ENCODE measurements around the gene TMEM212.
"Not testable (repeated sequence)": the region's sequence is repeated elsewhere in the genome, so short reads cannot be mapped to it uniquely, and the experiment has no call there.

The TMEM212 gene

GRCh38 chr3:171813278-171813896 lies 29.8 kb upstream of the TMEM212 start:
- FAIRE-seq (no peak), DNase-seq (ENCODE audit: insufficient read length, low spot score) (no peak)
- no peak for TF ChIP-seq CTCF (IDR thresholded peaks at IDR 0.05; ENCODE audit: insufficient read depth, missing control alignments)

- no peak for FAIRE-seq
- TF ChIP-seq CTCF (IDR thresholded peaks at IDR 0.05; ENCODE audit: insufficient read depth, missing control alignments): no peak
- no peak for DNase-seq (ENCODE audit: insufficient read length, low spot score)
Observed at GRCh38 chr3:171813897-171814460, 29.2 kb upstream of the TMEM212 start.

GRCh38 chr3:171814662-171815061 lies 28.5 kb upstream of the TMEM212 start:
- not testable (repeated sequence) for FAIRE-seq; DNase-seq (ENCODE audit: insufficient read length, low spot score)

- no peak for TF ChIP-seq CTCF (IDR thresholded peaks at IDR 0.05; ENCODE audit: insufficient read depth, missing control alignments)
- DNase-seq (ENCODE audit: insufficient read length, low spot score) (no peak), FAIRE-seq (no peak)
Observed at GRCh38 chr3:171815973-171816595, 27.1 kb upstream of the TMEM212 start.

- FAIRE-seq: no peak
- no peak for TF ChIP-seq CTCF (IDR thresholded peaks at IDR 0.05; ENCODE audit: insufficient read depth, missing control alignments)
- DNase-seq (ENCODE audit: insufficient read length, low spot score): no peak
Observed at GRCh38 chr3:171817074-171817800, 25.9 kb upstream of the TMEM212 start.

- no peak for TF ChIP-seq CTCF (IDR thresholded peaks at IDR 0.05; ENCODE audit: insufficient read depth, missing control alignments)
- FAIRE-seq: no peak
Observed at GRCh38 chr3:171821044-171821443, 22.1 kb upstream of the TMEM212 start.

GRCh38 chr3:171821778-171822358 lies 21.3 kb upstream of the TMEM212 start:
- FAIRE-seq (no peak), DNase-seq (ENCODE audit: insufficient read length, low spot score) (no peak)
- TF ChIP-seq CTCF (IDR thresholded peaks at IDR 0.05; ENCODE audit: insufficient read depth, missing control alignments): no peak

More at GRCh38 chr3:171821044-171821443, 22.1 kb upstream of the TMEM212 start:
- no peak for DNase-seq (ENCODE audit: insufficient read length, low spot score)

All from D721Med (cell line).